NCI-H1436 (cell line): ENCODE results near the gene TEX9.
A peak's percentile ranks its signal among the peaks of the same experiment; 100 is the strongest.
"Not testable (repeated sequence)": the region's sequence is repeated elsewhere in the genome, so short reads cannot be mapped to it uniquely, and the experiment has no call there.

ENCODE experiments used
- DNase-seq: peaks from one replicate; lab custom pipeline; 2025; lab: John Stamatoyannopoulos, UW

Gene TEX9

DNA sequence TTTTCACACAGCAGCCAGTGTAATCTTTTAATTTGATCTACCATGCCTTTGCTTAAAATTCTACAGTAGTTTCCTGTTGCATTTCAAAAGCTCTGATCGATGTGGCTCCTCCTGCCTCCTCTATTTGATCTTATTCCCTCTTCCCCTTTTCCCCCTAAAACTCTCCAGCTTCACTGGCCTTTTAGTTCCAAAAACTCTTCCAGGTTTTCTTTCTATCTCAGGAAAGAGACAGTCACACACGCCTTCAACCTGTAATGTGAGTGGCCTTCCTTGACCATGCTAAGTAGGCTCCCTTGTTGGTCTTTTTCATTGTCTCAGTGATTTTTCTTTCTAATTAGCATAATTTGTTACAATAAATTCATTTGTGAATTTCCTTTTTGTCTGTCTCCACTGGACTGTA lies 985 bp downstream of the TEX9 start:
- DNase-seq, result no peak

GRCh38 chr15:56367156-56367555 lies 1.9 kb downstream of the TEX9 start:
- DNase-seq, result no peak

GRCh38 chr15:56369234-56369633 lies 4.0 kb downstream of the TEX9 start:
- no peak for DNase-seq

DNA sequence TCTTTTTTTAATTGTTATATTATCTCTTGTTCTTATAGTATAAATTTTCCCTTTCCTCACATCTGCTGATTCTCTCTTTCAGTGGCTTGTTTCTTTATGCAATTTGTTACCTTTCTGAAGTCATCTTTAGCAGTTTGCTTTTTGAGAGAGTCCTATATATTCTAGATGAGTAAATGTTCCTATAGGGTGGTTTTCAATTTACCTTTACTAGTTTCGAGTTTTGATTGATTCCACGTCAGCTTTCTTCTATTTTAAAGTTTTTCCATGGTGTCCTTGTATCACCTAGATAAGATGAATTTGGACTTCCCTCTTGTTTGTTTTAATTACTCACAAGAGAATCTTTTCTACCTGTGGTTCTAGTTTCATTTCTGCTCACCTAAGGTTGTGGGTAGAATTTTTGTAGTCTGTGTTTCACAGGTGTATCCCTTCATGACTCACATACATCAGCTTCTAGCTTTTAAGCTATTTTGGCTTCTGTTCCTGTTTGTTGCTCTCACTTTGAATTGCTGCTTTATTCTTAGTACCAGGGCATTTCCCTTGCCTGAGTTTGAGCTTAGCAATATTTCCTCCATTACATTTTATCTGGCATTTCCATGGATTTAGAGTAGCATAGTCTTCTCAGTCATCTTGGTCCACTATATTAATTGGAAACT lies 6.4 kb downstream of the TEX9 start:
- DNase-seq, result no peak

GRCh38 chr15:56374693-56375092 lies 9.5 kb downstream of the TEX9 start:
- DNase-seq, result not testable (repeated sequence)

- DNase-seq, result not testable (repeated sequence)
These were observed 12.6 kb downstream of the TEX9 start for GRCh38 chr15:56377822-56378221.

GRCh38 chr15:56383010-56383409 lies 17.8 kb downstream of the TEX9 start:
- DNase-seq, result no peak

DNA sequence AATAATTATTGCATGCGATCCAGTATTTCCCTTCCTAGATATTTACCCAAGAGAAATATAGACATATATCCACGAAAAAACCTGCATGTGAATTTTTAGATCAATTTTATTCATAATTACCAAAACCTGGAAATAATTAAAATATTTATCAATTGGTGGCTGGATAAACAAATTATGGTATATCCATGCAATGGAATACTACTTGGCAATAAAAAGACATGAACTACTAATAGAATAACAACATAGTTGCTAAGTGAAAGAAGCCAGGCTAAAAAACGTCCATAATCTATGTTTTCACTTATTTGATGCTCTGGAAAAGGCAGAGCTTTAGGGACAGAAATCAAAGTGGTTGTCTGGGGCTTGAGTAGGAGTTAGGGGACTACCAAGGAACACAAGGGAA lies 20.7 kb downstream of the TEX9 start:
- DNase-seq, result no peak

GRCh38 chr15:56390739-56391267 lies 25.6 kb downstream of the TEX9 start:
- no peak for DNase-seq

- no peak for DNase-seq
These were observed 28.1 kb downstream of the TEX9 start for GRCh38 chr15:56393277-56393676.

GRCh38 chr15:56394909-56395308 lies 29.7 kb downstream of the TEX9 start:
- no peak for DNase-seq

DNA sequence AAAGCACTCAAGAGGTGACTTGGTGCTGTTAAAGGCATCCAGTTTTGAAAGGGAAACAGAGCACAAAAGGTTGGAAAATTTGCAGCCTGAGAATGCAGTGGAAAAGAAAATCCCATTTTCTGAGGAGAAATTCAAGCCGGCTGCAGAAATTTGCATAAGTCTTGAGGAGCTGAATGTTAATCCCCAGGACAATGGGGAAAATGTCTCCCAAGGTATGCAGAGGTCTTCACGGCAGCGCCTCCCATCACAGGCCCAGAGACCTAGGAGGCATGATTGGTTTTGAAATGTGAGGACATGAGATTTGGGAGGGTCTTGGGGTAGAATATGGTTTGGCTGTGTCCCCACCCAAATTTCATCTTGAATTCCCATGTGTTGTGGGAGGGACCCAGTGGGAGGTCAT lies 32.1 kb downstream of the TEX9 start:
- DNase-seq, result not testable (repeated sequence)

DNA sequence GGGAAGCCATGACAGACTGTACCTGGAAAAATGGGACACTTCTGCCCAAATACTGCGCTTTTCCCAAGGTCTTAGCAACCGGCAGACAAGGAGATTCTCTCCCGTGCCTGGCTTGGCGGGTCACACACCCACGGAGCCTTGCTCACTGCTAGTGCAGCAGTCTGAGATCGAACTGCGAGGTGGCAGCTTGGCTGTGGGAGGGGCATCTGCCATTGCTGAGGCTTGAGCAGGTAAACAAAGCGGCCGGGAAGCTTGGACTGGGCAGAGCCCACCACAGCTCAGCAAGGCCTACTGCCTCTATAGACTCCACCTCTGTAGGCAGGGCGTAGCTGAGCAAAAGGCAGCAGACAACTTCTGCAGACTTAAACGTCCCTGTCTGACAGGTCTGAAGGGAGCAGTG lies 34.0 kb downstream of the TEX9 start:
- DNase-seq, result not testable (repeated sequence)

GRCh38 chr15:56410721-56411120 lies 45.5 kb downstream of the TEX9 start:
- no peak for DNase-seq

GRCh38 chr15:56411122-56411749 lies 46.0 kb downstream of the TEX9 start:
- DNase-seq, result no peak

DNA sequence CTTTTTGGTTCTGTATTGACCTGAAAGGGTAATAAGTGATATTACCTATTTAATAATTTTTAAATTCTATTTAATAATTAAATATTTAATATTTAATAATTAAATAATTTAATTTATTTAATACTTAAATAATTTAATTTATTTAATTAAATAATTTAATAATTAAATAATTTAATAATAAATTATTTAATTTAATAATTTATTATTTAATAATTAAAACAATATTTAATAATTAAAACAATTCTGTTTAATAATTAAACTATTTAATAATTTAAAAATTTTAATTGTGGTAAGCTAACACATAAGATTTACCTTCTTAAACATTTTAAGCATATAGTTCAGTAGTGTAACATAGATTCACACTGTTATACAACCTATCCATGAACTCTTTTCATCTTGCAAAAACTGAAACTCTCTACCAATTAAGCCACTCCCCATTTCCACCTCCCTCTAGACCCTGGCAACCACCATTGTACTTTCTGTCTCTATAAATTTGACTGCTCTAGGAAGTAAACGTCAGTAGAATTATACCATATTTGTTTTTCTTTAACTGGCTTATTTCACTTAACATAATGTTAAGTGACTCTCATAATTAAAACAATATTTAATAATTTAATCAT lies 48.0 kb downstream of the TEX9 start:
- DNase-seq, result not testable (repeated sequence)

- no peak for DNase-seq
These were observed 60.0 kb downstream of the TEX9 start for GRCh38 chr15:56425276-56425675.

GRCh38 chr15:56425976-56426375 lies 60.8 kb downstream of the TEX9 start:
- no peak for DNase-seq

DNA sequence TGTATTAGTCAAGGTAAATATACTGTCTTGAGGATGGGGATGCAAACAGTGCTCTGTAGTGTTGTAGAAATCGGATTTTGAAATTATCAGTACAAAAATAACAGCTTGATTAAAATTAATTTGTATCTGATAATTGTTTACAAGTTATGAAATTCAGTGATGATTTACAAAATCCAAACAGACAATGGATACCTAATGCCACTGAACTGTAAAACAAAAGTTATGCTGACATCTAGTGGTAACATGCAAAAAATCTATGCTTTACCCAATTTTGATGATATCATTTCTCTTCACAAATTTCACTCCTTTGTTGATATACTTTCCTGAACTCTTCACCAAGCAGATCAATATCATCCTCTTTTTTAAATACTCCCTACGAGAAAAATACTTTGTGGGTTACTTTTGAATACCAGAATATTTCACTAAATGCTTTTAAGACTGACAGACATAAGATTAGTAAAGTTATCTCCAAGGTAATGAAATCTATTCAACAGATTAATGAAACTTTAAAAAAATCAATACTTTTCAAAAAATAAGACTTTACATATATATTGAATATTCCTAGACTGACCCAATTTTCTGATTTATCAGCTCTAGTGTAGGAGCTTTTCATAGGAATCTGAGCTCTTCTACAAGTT lies 63.7 kb downstream of the TEX9 start:
- peak; percentile 3 for DNase-seq

- no peak for DNase-seq
These were observed 67.1 kb downstream of the TEX9 start for GRCh38 chr15:56432304-56432703.

DNA sequence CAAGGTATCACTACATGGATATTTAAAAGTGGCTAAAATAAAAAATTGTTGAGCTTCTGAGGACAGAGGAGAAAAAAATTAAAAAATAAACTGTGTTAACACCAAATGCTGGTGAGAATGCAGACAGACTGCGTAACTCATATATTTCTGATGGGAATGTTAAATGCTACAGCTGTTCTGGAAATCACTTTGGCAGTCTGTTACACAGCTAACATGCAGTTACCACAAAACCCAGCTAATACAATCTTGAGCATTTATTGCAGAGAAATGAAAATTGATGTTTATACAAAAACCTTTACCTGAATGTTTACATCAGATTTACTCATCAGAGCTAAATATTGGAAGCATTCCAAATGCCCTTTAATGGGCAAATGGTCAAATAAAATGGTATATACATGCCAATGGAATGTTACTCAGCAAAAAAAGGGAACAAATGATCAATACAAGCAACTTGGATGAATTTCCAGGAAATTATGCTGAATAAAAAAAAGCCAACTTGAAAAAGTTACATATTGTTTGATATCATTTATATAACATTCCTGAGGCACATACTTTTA lies 75.1 kb downstream of the TEX9 start:
- no peak for DNase-seq

DNA sequence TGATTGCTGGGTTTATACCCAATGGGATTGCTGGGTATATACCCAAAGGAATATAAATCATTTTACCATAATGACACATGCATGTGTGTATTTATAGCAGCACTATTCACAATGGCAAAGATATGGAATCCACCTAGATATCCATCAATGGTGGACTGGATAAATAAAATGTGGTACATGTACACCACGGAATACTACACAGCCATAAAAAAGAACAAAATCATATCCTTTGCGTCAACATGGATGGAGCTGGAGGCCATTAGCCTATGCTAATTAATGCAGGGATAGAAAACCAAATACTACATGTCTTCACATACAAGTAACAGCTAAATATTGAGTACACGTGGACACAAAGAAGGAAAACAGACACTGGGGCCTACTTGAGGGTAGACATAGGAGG lies 77.1 kb downstream of the TEX9 start:
- DNase-seq, result no peak

DNA sequence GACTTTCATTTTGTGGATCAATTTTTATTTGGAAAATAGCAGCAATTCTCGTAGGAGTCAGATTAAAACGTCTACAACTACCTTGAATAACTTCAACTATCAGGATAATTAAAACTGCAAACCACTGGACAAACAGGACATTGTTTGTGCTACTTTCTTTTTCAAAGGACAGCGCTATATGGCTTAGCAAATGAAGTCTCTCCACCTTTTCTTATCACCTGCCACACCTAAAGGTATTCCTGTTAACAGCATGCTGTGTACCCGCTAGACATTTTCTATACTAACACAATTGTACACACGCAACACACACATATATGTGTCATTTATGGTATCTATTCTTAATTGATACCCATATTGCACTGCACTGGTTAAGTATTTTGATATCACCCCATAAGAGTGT lies 80.5 kb downstream of the TEX9 start:
- no peak for DNase-seq
